ENCODE results near the gene ATP5F1A.
"Not testable (repeated sequence)": the region's sequence is repeated elsewhere in the genome, so short reads cannot be mapped to it uniquely, and the experiment has no call there.

ATP5F1A gene

DNA sequence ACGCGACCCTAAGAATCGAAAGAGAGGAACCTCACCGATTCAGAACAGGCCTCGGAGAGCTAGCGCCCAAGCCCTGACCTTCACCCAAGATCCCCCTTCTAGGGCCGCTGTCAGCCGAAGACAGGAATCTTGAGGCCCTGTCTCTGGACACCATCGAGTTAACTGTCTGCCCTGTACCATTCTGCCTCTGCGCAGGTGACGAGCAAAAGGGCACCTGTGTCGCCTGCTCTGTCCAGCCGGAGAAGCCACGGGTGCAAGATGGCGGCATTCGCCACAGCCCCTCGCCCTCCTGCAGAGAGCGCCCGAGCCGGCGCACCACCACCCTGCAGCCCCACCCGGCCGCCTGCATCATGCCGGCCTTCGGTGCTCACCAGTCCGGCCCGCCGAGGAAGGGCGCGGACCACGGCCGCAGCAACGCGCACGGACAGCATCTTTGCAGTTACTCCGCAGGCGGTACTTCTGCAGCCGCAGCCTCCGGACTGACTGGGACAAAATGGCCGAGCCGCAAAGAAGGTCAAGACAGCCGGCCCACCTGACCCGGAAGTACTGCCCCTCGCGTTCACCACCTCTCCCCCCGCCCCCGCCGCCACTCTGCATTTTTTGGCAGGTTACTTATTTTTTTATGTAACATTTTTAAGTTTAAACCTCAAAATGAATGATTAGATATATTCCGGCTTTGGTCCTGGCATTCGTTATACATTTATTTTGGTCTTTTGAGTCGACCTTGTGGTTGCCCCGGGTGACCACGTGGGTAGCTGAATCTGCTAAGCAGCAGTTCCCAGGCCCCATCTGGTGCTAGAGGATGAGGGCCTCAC lies at the start of gene ATP5F1A:
ATP5F1A (minus strand) TSS at position 496 of the 815 bp plus-strand sequence; CDS start at position 431, 65 bp downstream.
- peak; percentile 90 for DNase-seq (ENCODE audit: low spot score)

DNA sequence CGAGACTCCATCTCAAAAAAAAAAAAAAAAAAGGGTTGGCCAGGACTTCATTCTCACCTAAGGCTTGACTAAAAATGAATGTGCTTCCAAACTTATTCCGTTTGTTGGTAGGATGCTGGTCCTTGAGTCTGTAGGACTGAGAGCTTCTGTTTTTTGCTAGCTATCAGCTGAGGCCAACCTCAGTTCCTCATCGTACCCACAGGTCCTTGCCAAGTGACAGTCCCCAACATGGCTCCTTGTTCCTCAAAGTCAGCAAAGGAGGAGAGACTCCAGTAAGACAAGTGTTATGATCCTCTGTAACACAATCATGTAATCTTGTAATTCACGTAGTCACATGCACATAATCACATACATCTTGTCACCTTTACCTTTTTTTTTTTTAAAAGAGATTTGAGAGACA lies 43.1 kb upstream of the ATP5F1A start:
- DNase-seq (ENCODE audit: low spot score) = no peak

DNA sequence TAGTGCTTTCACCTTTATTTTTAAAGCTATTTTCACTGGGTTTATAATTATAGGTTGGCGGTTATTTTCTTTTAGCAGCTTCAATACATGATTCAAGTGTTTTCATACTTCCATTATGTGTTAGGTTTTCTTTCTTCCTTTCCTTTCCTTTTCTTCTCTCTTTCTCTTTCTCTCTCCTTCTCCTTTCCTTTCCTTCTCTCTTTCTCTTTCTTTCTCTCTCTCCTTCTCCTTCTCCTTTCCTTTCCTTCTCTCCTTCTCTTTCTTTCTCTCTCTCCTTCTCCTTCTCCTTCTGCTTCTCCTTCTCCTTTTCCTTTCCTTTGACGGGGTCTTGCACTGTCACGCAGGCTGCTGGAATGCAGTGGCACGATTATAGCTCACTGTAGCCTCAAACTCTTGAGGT lies 42.1 kb upstream of the ATP5F1A start:
- DNase-seq (ENCODE audit: low spot score) = no peak

DNA sequence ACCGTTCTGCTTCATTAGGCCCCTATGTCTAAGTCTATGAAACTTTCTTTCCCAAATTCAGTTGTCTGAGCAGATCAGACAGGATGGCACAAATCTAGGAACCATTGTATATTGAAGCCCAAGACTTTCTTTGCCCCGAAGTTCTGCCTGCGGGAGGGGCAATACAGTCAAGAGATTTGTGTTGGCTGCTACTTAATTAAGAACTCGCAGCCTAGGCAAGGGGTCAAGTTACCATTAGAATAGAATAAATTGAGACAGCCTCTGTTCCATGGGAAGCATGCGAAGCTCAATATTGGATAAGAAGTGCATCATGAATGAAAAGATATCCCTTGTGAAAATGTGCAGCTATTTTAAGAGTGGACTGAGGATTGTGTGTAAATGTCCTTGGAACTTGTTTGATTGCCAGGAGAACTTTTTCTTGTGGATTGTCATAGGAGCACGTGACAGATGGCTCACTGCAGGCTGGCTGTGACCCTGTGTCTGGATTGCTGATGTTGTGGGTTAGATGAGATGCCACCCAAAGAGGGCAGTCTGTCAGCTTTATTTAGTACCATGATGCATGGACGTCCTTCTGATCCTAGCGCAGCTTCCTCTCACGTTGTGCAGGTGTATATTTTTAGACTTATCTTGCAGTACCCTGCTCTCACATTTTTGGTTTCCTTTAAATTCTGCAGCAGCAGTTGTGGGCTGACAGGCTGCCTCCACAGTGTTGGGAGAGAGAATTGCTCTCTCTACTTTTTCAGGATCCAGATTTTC lies 37.0 kb upstream of the ATP5F1A start:
- DNase-seq (ENCODE audit: low spot score) = no peak

DNA sequence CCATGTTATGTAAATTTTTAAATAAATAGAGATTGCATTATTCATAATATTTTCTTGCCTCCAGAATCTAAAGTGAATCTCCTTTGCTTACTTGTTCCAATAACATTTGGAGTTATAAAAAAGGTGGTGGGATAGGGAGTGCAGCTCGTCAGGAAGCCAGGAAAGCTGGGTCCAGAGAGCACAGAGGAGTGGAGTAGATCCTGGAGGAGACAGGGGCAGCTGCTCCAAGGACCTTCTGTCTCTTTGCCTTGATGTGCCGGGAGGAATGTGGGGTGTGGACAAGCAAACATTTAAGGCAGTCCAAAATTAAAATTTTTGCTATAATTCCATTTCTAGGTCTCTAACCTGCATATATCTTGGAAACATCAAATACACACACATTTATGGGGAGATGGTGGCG lies 35.4 kb upstream of the ATP5F1A start:
- DNase-seq (ENCODE audit: low spot score) = no peak

DNA sequence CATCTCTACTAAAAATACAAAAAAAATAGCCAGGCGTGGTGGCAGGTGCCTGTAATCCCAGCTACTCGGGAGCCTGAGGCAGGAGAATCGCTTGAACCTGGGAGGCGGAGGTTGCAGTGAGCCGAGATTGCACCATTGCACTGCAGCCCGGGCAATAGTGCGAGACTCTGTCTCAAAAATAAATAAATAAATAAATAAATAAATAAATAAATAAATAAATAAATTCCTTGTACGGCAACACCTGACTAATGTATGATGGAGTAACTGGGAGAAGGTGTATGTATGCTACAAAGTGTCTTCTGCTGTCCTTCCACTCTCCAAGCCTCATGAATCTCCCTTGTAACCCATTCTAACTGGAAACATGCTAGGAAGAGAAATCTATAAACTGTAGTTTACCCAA lies 32.5 kb upstream of the ATP5F1A start:
- DNase-seq (ENCODE audit: low spot score) = not testable (repeated sequence)

GRCh38 chr18:46130061-46130460 lies 32.0 kb upstream of the ATP5F1A start:
- DNase-seq (ENCODE audit: low spot score) = no peak

GRCh38 chr18:46126625-46127024 lies 28.5 kb upstream of the ATP5F1A start:
- DNase-seq (ENCODE audit: low spot score) = not testable (repeated sequence)

GRCh38 chr18:46113751-46114150 lies 15.7 kb upstream of the ATP5F1A start:
- DNase-seq (ENCODE audit: low spot score) = no peak

DNA sequence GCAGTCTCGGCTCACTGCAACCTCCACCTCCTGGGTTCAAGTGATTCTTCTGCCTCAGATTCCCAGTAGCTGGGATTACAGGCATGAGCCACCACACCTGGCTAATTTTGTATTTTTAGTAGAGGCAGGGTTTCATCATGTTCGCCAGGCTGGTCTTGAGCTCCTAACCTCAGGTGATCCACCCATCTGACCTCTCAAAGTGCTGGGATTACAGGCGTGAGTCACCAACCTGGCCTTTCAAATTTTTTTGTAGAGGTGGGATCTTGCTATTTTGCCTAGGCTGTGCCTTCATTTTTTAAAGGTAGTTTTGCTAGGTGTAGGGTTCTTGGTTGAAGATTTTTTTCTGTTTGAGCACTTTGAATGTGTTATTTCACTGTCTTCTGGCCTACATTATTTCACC lies 12.3 kb upstream of the ATP5F1A start:
- DNase-seq (ENCODE audit: low spot score) = no peak

DNA sequence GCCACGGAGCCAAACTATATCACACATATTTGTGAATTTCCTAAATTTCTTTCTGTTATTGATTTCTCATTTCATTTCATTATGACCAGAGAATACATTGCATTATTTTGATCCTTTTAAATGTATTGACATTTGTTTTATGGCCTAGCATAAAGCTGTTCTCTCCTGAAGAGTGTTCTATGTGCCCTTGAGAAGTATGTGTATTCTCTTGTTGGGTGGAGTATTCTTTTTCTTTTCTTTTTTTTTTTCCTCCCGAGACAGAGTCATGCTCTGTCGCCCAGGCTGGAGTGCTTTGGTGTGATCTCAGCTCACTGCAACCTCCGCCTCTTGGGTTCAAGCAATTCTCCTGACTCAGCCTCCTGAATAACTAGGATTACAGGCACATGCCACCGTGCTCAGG lies 11.3 kb upstream of the ATP5F1A start:
- DNase-seq (ENCODE audit: low spot score) = no peak

GRCh38 chr18:46104128-46104911 lies 6.2 kb upstream of the ATP5F1A start, which contains the start of gene HAUS1:
Gene HAUS1, plus strand, starts transcription at chr18:46104385. Its CDS starts 27 bp downstream, at chr18:46104412.
- peak; percentile 91 for DNase-seq (ENCODE audit: low spot score)

DNA sequence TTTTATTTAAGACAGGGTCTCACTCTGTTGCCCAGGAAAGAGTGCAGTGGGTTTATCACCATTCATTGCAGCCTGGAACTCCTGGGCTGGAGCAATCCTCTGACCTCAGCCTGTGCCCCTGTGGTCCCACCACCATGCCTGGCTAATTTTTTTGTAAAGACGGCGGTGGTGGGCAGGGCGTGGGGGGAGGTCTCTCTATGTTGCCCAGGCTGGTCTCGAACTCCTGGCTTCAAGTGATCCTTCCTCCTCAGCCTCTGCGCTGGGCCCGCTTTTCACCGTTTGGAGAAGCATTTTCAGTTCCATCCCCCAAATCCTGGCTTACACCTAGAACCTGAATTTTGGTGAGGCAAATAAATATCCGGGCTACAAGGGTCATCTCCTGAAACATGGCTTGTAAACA lies 1.4 kb upstream of the ATP5F1A start:
- DNase-seq (ENCODE audit: low spot score) = no peak

DNA sequence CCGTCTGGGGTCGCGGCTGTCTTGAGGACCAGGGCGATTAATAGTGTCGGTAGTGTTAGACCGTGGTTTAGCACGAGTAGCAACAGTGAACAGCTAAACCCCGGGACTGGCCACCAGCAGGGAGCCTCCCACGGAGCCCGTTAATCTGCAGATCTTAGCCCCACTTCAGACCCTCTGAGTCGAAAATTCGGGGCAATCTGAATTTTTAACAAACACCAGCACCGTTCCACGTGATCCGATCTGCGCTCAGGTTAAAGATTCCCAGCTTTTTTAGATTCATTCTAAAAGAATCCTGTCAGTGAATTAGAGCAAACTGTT lies 479 bp upstream of the ATP5F1A start:
- no peak for DNase-seq (ENCODE audit: low spot score)

GRCh38 chr18:46097431-46097800 lies 680 bp downstream of the ATP5F1A start:
- DNase-seq (ENCODE audit: low spot score) = peak; percentile 19

DNA sequence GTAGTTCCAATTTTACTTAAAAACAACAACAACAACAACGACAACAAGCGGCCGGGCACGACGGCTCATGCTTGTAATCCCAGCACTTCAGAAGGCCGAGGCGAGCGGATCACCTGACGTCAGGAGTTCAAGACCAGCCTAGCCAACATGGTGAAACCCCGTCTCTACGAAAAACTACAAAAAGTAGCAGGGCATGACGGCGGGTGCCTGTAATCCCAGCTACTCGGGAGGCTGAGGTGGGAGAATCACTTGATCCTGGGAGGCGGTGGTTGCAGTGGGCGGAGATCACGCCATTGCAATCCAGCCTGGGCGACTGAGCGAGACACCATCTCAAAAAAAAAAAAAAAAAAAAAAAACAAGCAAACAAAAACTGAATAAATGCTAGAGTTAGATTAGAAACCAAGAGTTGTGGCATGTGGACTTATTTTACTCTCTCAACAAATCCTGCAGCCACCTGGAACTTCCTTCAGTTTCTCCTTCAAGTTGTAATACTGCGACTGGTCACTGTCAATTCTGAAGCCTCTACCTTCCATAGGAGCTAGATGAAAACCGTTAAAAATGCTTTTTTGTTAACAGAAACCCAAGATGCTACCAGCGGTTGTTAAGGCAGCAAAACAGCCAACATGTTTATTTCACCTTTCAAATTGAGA lies 1.3 kb downstream of the ATP5F1A start:
- peak; percentile 37 for DNase-seq (ENCODE audit: low spot score)

DNA sequence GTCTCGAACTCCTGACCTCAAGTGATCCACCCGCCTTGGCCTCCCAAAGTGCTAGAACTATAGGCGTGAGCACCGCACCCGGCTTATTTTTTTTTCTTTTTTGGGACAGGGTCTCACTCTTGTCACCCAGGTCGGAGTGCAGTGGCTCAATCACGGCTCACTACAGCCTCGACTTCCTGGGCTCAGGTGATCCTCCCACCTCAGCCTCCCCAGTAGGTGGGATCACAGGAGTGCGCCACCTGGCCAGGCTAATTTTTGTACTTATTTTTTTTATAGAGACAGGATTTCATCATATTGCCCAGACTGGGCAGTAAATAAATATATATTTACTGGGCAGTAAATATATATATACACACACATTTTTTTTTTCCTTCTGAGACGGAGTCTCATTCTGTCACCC lies 2.6 kb downstream of the ATP5F1A start:
- no peak for DNase-seq (ENCODE audit: low spot score)

- DNase-seq (ENCODE audit: low spot score) = not testable (repeated sequence)
Measured at GRCh38 chr18:46088501-46088900, 9.6 kb downstream of the ATP5F1A start.

GRCh38 chr18:46084431-46084830 lies 13.7 kb downstream of the ATP5F1A start:
- no peak for DNase-seq (ENCODE audit: low spot score)

- no peak for DNase-seq (ENCODE audit: low spot score)
Measured at GRCh38 chr18:46080156-46080555, 17.9 kb downstream of the ATP5F1A start.

GRCh38 chr18:46079336-46079735 lies 18.8 kb downstream of the ATP5F1A start:
- no peak for DNase-seq (ENCODE audit: low spot score)
